CD4-positive, alpha-beta T cell (primary cell): ENCODE results near the gene BCAR1. TPM values are rescaled to one million over a fixed set of nuclear protein-coding genes. Genes with fewer than 3 reads are reported as not detected.
"Not testable (repeated sequence)": the region's sequence is repeated elsewhere in the genome, so short reads cannot be mapped to it uniquely, and the experiment has no call there.

ENCODE experiments used
- ATAC-seq: fragments of 200-7000 bp; cut with Tn5 transposase; one replicate; pipeline ENCODE4 v1.10.0; 2022; ENCODE audit warnings: mild to moderate bottlenecking; ENCODE audit not compliant: poor library complexity
- CTCF ChIA-PET: fragments of 350-600 bp; sonication (Branson Sonifier 250); formaldehyde crosslinking; loops from one replicate; lab custom pipeline; 2021; ENCODE audit warnings: antibody characterized with exemption, inconsistent platforms; lab: Charles Lee
- POLR2A ChIA-PET: fragments of 350-600 bp; sonication (Branson Sonifier 250); formaldehyde crosslinking; loops from one replicate; lab custom pipeline; 2021; ENCODE audit warnings: antibody characterized with exemption, inconsistent platforms; lab: Charles Lee
- DNase-seq, 14 experiments: peaks; one replicate each; pipeline ENCODE4 v3.0.0-alpha.2; 2013 to 2020; ENCODE audit warnings: mixed read lengths in 2 of 14
- H3K27ac ChIP-seq, 2 donors: one replicate each; pipeline versions ENCODE4 v1.5.1 to v1.7.0; 2013; ENCODE audit warnings: low read length in 2 of 2, low read depth in 1 of 2, mild to moderate bottlenecking in 1 of 2
- H3K27me3 ChIP-seq, 2 experiments: 1 replicate in 1 of 2; 2 replicates in 1 of 2; pipeline versions ENCODE4 v1.6.1 to v1.7.0; 2013; ENCODE audit warnings: low read length in 2 of 2, control low read depth in 1 of 2, mild to moderate bottlenecking in 1 of 2, moderate library complexity in 1 of 2; ENCODE audit not compliant: insufficient read depth in 2 of 2, control insufficient read depth in 1 of 2
- H3K36me3 ChIP-seq: one replicate; pipeline ENCODE4 v1.6.1; 2013; ENCODE audit warnings: low read length, control low read depth; ENCODE audit not compliant: insufficient read depth
- H3K4me1 ChIP-seq: one replicate; pipeline ENCODE4 v1.6.1; 2013; ENCODE audit warnings: low read length, control low read depth; ENCODE audit not compliant: insufficient read depth
- H3K4me3 ChIP-seq: one replicate; pipeline ENCODE4 v1.5.1; 2013; ENCODE audit warnings: mild to moderate bottlenecking, low read length, moderate library complexity
- H3K9me3 ChIP-seq, 2 experiments: 1 replicate in 1 of 2; 2 replicates in 1 of 2; pipeline versions ENCODE4 v1.6.1 to v1.7.0; 2013; ENCODE audit warnings: low read length in 2 of 2, mild to moderate bottlenecking in 2 of 2, control low read depth in 1 of 2, moderate library complexity in 1 of 2; ENCODE audit not compliant: control insufficient read depth in 1 of 2, insufficient read depth in 1 of 2
- H3K27ac Mint-ChIP-seq: one replicate; pipeline ENCODE4 v1.8.0; 2020; ENCODE audit warnings: mixed read lengths
- H3K27me3 Mint-ChIP-seq: one replicate; pipeline ENCODE4 v1.8.0; 2021; ENCODE audit warnings: mixed read lengths
- H3K36me3 Mint-ChIP-seq: one replicate; pipeline ENCODE4 v1.8.0; 2021; ENCODE audit warnings: low read depth, mixed read lengths
- H3K4me1 Mint-ChIP-seq: one replicate; pipeline ENCODE4 v1.8.0; 2021; ENCODE audit warnings: low read depth, mixed read lengths
- H3K4me3 Mint-ChIP-seq: one replicate; pipeline ENCODE4 v1.8.0; 2020; ENCODE audit warnings: mild to moderate bottlenecking, mixed read lengths
- H3K9me3 Mint-ChIP-seq: one replicate; pipeline ENCODE4 v1.8.0; 2020; ENCODE audit warnings: mixed read lengths
- CTCF ChIP-seq: fragments of 200-600 bp; IDR thresholded peaks from one replicate; pipeline ENCODE4 v1.8.0; 2022; ENCODE audit warnings: antibody characterized with exemption, mild to moderate bottlenecking
- intact Hi-C, 2 experiments: fragments of 100-400 bp; cut with DNase I in 1 of 2; cut with micrococcal nuclease in 1 of 2; formaldehyde crosslinking; loops; one replicate each; pipeline versions ENCODE4 v1.15.1 to v1.9.0; 2023 to 2025; cut with DNase I, micrococcal nuclease
- total RNA-seq, 174 experiments: library from RNA in 2 of 174; stranded (reverse) in 2 of 174; gene quantifications; one replicate each; pipeline ENCODE4 v1.2.3 and lab custom pipeline; 2021 to 2026

BCAR1 gene
- total RNA-seq, 2 experiments from 2014 or later: 0.08 to 0.17 TPM

DNA sequence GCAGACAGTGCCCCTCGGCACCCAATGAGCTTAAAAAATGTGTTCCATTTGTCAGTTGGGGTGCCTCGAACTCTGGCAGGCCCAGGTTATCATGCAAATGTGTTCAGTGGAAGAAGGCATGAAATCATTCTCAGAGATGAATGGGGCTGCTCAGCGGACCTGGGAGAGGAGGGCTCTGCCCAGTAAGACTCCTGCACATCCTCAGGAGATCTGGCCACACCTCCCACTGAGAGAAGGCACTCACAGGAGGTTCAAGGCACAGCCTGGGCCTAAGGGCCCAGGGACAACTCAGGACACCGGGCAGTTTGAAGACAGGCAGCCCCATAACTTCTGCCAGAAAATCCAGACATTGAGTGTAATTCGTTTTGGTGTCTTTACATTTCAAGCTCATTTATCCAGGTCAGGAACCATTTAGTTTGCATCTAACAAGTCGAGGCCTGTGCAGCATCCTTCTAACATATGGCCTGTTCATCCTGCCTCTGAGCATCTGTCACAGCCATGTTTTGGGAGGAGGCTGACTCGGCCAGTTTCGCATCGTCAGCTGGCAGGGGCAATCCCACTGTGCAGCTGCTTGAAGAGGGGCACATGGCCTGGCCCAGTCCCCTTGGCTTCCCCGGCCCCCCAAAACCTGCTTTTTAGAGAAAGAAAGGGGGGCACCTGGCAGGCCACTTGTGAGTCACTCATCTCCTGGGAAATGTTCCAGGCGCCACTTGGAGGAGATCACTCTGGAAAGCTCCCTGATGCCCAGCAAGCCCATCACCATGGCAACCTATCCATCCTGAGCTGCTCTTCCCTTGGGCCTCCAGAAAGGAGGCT lies 31.2 kb upstream of the BCAR1 start:
- Histone ChIP-seq H3K9me3 (peaks cover 0 to 8% of the 10 kb centered on the region in 2 experiments), H3K27ac (no peak overlapping the region), H3K36me3 (no peaks in the 10 kb centered on the region), H3K27me3 (peaks cover 5 to 6% of the 10 kb centered on the region in 2 experiments), H3K4me3 (no peak overlapping the region), H3K4me1 (no peaks in the 10 kb centered on the region)
- ChIA-PET POLR2A (no interaction called here), CTCF (no interaction called here)
- no peak for ATAC-seq
- no peaks in the 10 kb centered on the region for H3K9me3 Mint-ChIP-seq
- peaks cover 15% of the 10 kb centered on the region for H3K27me3 Mint-ChIP-seq
- no peak for TF ChIP-seq CTCF
- intact Hi-C loops: no loop called here
- no peak for DNase-seq
- H3K4me3 Mint-ChIP-seq: no peak overlapping the region
- H3K4me1 Mint-ChIP-seq: no peaks in the 10 kb centered on the region
- no peak overlapping the region for H3K27ac Mint-ChIP-seq
- peaks cover 9% of the 10 kb centered on the region for H3K36me3 Mint-ChIP-seq

- H3K36me3 Mint-ChIP-seq: peaks cover 9% of the 10 kb centered on the region
- POLR2A ChIA-PET: no interaction called here
- no peaks in the 10 kb centered on the region for H3K9me3 Mint-ChIP-seq
- H3K4me3 Mint-ChIP-seq: no peak overlapping the region
- H3K9me3 ChIP-seq: peaks cover 0 to 10% of the 10 kb centered on the region in 2 experiments
- CTCF ChIA-PET: interaction anchor here (0.6 kb wide), 1 partner anchor 85 kb away, joined by 3 read pairs; no protein-coding TSS in a partner anchor
- no peak for TF ChIP-seq CTCF
- ATAC-seq (no peak), DNase-seq (no peak)
- no peaks in the 10 kb centered on the region for H3K4me1 Mint-ChIP-seq
- peaks cover 3 to 5% of the 10 kb centered on the region in 2 experiments for H3K27me3 ChIP-seq
- H3K27ac ChIP-seq: no peak overlapping the region
- no peaks in the 10 kb centered on the region for H3K36me3 ChIP-seq
- H3K4me3 ChIP-seq: no peak overlapping the region
- H3K4me1 ChIP-seq: no peaks in the 10 kb centered on the region
- H3K27ac Mint-ChIP-seq: no peak overlapping the region
- H3K27me3 Mint-ChIP-seq: peaks cover 15% of the 10 kb centered on the region
- intact Hi-C loops: no loop called here
Measured at GRCh38 chr16:75281826-75282225, 30.4 kb upstream of the BCAR1 start.

DNA sequence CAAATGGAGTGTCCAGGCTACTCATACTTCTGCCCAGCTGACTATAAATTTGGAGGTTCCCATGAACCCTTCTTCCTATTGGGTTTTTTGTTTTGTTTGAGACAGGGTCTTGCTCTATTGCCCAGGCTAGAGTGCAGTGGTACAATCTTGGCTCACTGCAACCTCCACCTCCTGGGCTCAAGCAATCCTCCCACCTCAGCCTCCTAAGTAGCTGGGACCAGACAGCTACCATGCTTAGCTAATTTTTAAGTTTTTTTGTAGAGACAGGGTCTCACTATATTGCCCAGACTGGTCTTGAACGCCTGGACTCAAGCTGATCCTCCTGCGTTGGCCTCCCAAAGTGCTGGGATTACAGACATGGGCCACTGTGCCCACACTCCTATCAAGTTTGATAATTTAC lies 29.6 kb upstream of the BCAR1 start:
- CTCF ChIA-PET, H3K27me3 ChIP-seq, ATAC-seq, DNase-seq, H3K4me1 Mint-ChIP-seq, H3K27ac ChIP-seq, H3K36me3 ChIP-seq, H3K36me3 Mint-ChIP-seq, intact Hi-C loops, H3K27ac Mint-ChIP-seq, H3K9me3 Mint-ChIP-seq, H3K4me3 ChIP-seq, POLR2A ChIA-PET, H3K4me3 Mint-ChIP-seq, H3K4me1 ChIP-seq: not testable (repeated sequence)
- H3K27me3 Mint-ChIP-seq: peaks cover 15% of the 10 kb centered on the region
- peaks cover 0 to 10% of the 10 kb centered on the region in 2 experiments for H3K9me3 ChIP-seq
